ENCODE results near the gene PNCK. TPM values are rescaled to one million over a fixed set of nuclear protein-coding genes. Genes with fewer than 3 reads are reported as not detected.

Gene PNCK
- total and polyA plus RNA-seq, 2 donors (not counting 1 experiment from before 2014, with no cell fraction given) = 0.33 TPM; not detected in 1

DNA sequence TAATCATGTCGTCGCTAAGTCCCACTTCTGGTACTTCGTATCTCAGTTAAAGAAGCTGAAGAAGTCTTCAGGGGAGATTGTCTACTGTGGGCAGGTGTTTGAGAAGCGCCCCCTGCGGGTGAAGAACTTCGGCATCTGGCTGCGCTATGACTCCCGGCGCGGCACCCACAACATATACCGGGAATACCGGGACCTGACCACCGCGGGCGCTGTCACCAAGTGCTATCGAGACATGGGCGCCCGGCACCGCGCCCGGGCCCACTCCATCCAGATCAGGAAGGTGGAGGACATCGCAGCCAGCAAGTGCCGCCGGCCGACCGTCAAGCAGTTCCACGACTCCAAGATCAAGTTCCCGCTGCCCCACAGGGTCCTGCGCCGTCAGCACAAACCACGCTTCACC, 11.3 kb downstream of the PNCK start:
- Histone ChIP-seq H3K27ac (ENCODE audit: insufficient read depth, low read length) (no peak overlapping the region), H3K4me1 (ENCODE audit: control insufficient read depth, extremely low read depth, insufficient read depth, low read length) (no peaks in the 10 kb centered on the region), H3K4me3 (replicated peaks in 1 of 4; ENCODE audit: control extremely low read depth in 1 of 4, insufficient read depth in 1 of 4, low read depth in 3 of 4, low read length in 4 of 4) (no peak overlapping the region), H3K9ac (ENCODE audit: insufficient read depth, low read length) (no peak overlapping the region), H3K27me3 (ENCODE audit: control insufficient read depth, insufficient read depth, low read length) (no peaks in the 10 kb centered on the region), H3K36me3 (ENCODE audit: control insufficient read depth, insufficient read depth, low read length) (no peaks in the 10 kb centered on the region), H4K20me1 (ENCODE audit: control insufficient read depth, extremely low read depth, insufficient read depth, low read length) (no peaks in the 10 kb centered on the region), H2AFZ (ENCODE audit: low read length) (no peak overlapping the region), H3K9me3 (ENCODE audit: control insufficient read depth, insufficient read depth, low read depth, low read length) (no peaks in the 10 kb centered on the region), H3K79me2 (ENCODE audit: control insufficient read depth, insufficient read depth, low read length) (no peaks in the 10 kb centered on the region), H3K4me2 (ENCODE audit: extremely low read depth, insufficient read depth, low read length) (no peak overlapping the region)
- peak in 1 of 2 donors; percentile 12 for DNase-seq (ENCODE audit: low read depth in 2 of 2)
- TF ChIP-seq, protein P1, sequence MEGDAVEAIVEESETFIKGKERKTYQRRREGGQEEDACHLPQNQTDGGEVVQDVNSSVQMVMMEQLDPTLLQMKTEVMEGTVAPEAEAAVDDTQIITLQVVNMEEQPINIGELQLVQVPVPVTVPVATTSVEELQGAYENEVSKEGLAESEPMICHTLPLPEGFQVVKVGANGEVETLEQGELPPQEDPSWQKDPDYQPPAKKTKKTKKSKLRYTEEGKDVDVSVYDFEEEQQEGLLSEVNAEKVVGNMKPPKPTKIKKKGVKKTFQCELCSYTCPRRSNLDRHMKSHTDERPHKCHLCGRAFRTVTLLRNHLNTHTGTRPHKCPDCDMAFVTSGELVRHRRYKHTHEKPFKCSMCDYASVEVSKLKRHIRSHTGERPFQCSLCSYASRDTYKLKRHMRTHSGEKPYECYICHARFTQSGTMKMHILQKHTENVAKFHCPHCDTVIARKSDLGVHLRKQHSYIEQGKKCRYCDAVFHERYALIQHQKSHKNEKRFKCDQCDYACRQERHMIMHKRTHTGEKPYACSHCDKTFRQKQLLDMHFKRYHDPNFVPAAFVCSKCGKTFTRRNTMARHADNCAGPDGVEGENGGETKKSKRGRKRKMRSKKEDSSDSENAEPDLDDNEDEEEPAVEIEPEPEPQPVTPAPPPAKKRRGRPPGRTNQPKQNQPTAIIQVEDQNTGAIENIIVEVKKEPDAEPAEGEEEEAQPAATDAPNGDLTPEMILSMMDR (conservative IDR thresholded peaks at IDR 0.05 in 1 of 2, IDR thresholded peaks at IDR 0.05 in 1 of 2; ENCODE audit: low read depth in 1 of 2, low read length in 2 of 2) = peak; percentile 24 to 33
- peak; percentile 44 for TF ChIP-seq EZH2 (IDR thresholded peaks at IDR 0.05; ENCODE audit: low read length, missing control alignments)

DNA sequence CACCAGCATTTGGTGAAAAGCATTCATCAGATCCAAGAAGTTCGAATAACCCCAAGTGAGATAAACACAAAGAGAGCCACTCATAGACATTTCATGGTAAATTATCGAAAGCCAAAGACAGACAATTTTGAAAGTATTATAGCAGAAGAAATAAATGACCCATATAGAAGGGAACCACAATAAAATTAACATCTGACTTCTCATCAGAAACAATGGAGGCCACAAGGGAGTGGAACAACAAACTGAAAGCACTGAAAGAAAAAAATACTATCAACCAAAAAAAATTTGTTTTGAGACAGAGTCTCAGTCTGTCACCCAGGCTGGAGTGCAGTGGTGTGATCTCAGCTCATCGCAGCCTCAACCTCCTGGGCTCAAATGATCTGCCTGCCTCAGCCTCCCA, 14.3 kb downstream of the PNCK start:
- no peak for DNase-seq (ENCODE audit: low read depth in 2 of 2)
- H3K9ac ChIP-seq (ENCODE audit: insufficient read depth, low read length) = no peak overlapping the region
- H3K4me1 ChIP-seq (ENCODE audit: control insufficient read depth, extremely low read depth, insufficient read depth, low read length) = no peaks in the 10 kb centered on the region
- no peaks in the 10 kb centered on the region for H3K79me2 ChIP-seq (ENCODE audit: control insufficient read depth, insufficient read depth, low read length)
- H3K4me3 ChIP-seq (replicated peaks in 1 of 4; ENCODE audit: control extremely low read depth in 1 of 4, insufficient read depth in 1 of 4, low read depth in 3 of 4, low read length in 4 of 4) = no peak overlapping the region
- TF ChIP-seq, protein P1 (conservative IDR thresholded peaks at IDR 0.05 in 1 of 2, IDR thresholded peaks at IDR 0.05 in 1 of 2; ENCODE audit: low read depth in 1 of 2, low read length in 2 of 2) = no peak
- H3K27ac ChIP-seq (ENCODE audit: insufficient read depth, low read length) = no peak overlapping the region
- H2AFZ ChIP-seq (ENCODE audit: low read length) = no peak overlapping the region
- H4K20me1 ChIP-seq (ENCODE audit: control insufficient read depth, extremely low read depth, insufficient read depth, low read length) = no peaks in the 10 kb centered on the region
- H3K27me3 ChIP-seq (ENCODE audit: control insufficient read depth, insufficient read depth, low read length) = no peaks in the 10 kb centered on the region
- no peaks in the 10 kb centered on the region for H3K9me3 ChIP-seq (ENCODE audit: control insufficient read depth, insufficient read depth, low read depth, low read length)
- H3K4me2 ChIP-seq (ENCODE audit: extremely low read depth, insufficient read depth, low read length) = no peak overlapping the region
- no peaks in the 10 kb centered on the region for H3K36me3 ChIP-seq (ENCODE audit: control insufficient read depth, insufficient read depth, low read length)

DNA sequence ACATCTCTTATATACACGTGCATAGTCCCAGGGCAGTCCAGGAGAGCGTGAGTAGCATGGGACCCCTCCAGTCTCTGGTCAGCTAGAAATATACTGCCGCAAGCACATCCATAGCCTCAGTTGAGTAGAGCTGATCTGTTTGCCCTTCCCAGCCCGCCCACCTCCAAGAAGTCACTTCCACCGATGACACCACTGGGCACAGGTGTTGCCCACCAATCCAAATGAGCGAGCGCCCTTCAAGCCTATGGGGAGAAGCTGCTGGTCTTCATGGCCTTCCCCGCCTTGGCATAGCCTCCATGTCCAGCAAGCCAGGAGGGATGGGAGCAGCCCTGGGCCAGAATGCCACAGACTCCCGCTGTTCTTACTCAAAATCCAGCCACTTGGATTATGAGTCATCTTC, 16.5 kb downstream of the PNCK start:
- Histone ChIP-seq H3K27ac (ENCODE audit: insufficient read depth, low read length) (no peak overlapping the region), H3K9me3 (ENCODE audit: control insufficient read depth, insufficient read depth, low read depth, low read length) (no peaks in the 10 kb centered on the region), H2AFZ (ENCODE audit: low read length) (no peak overlapping the region), H3K79me2 (ENCODE audit: control insufficient read depth, insufficient read depth, low read length) (no peaks in the 10 kb centered on the region), H3K9ac (ENCODE audit: insufficient read depth, low read length) (no peak overlapping the region), H3K4me2 (ENCODE audit: extremely low read depth, insufficient read depth, low read length) (no peak overlapping the region), H3K36me3 (ENCODE audit: control insufficient read depth, insufficient read depth, low read length) (no peaks in the 10 kb centered on the region), H4K20me1 (ENCODE audit: control insufficient read depth, extremely low read depth, insufficient read depth, low read length) (no peaks in the 10 kb centered on the region), H3K4me3 (replicated peaks in 1 of 4; ENCODE audit: control extremely low read depth in 1 of 4, insufficient read depth in 1 of 4, low read depth in 3 of 4, low read length in 4 of 4) (no peak overlapping the region), H3K27me3 (ENCODE audit: control insufficient read depth, insufficient read depth, low read length) (peaks cover 2% of the 10 kb centered on the region), H3K4me1 (ENCODE audit: control insufficient read depth, extremely low read depth, insufficient read depth, low read length) (no peaks in the 10 kb centered on the region)
- no peak for DNase-seq (ENCODE audit: low read depth in 2 of 2)
- TF ChIP-seq, protein P1 (conservative IDR thresholded peaks at IDR 0.05 in 1 of 2, IDR thresholded peaks at IDR 0.05 in 1 of 2; ENCODE audit: low read depth in 1 of 2, low read length in 2 of 2) = no peak
- TF ChIP-seq EZH2 (IDR thresholded peaks at IDR 0.05; ENCODE audit: low read length, missing control alignments) = no peak
